ENCODE data around the gene CTDP1.

The CTDP1 gene

GRCh38 chr18:79679552-79680099 is at the start of gene CTDP1:
CTDP1 (plus strand) TSS chr18:79679803; CDS start chr18:79679948, 145 bp downstream.
- DNase-seq: peak; percentile 92

GRCh38 chr18:79630281-79631095 is 49.1 kb upstream of the CTDP1 start:
- DNase-seq: no peak

GRCh38 chr18:79631096-79631507 is 48.5 kb upstream of the CTDP1 start:
- DNase-seq: no peak

GRCh38 chr18:79631761-79632446 is 47.7 kb upstream of the CTDP1 start:
- DNase-seq: no peak

- DNase-seq: no peak
Measured at GRCh38 chr18:79632765-79633164, 46.8 kb upstream of the CTDP1 start.

- no peak for DNase-seq
Measured at GRCh38 chr18:79634186-79634585, 45.4 kb upstream of the CTDP1 start.

- no peak for DNase-seq
Measured at GRCh38 chr18:79634593-79635426, 44.8 kb upstream of the CTDP1 start.

GRCh38 chr18:79635427-79635726 is 44.2 kb upstream of the CTDP1 start:
- no peak for DNase-seq

- DNase-seq: no peak
Measured at GRCh38 chr18:79637181-79637920, 42.3 kb upstream of the CTDP1 start.

GRCh38 chr18:79637921-79638909 is 41.4 kb upstream of the CTDP1 start:
- DNase-seq: no peak

- no peak for DNase-seq
Measured at GRCh38 chr18:79639072-79639829, 40.4 kb upstream of the CTDP1 start.

- DNase-seq: no peak
Measured at GRCh38 chr18:79640064-79640672, 39.4 kb upstream of the CTDP1 start.

- DNase-seq: no peak
Measured at GRCh38 chr18:79640875-79641274, 38.7 kb upstream of the CTDP1 start.

- DNase-seq: no peak
Measured at GRCh38 chr18:79641722-79642497, 37.7 kb upstream of the CTDP1 start.

GRCh38 chr18:79642626-79643025 is 37.0 kb upstream of the CTDP1 start:
- DNase-seq: no peak

GRCh38 chr18:79643054-79643984 is 36.3 kb upstream of the CTDP1 start:
- DNase-seq: no peak

GRCh38 chr18:79644006-79644665 is 35.5 kb upstream of the CTDP1 start:
- peak; percentile 75 for DNase-seq
